Endothelial cell of umbilical vein (primary cell): Measurements from ENCODE around the gene ILRUN. TPM values are rescaled to one million over a fixed set of nuclear protein-coding genes. Genes with fewer than 3 reads are reported as not detected.

ENCODE experiments used
- BruUV-seq: library from RNA; stranded (reverse); fragments of 400-500 nt; replicated peaks from 2 replicates; lab custom pipeline; 2021; lab: Mats Ljungman, UMichigan
- CTCF ChIA-PET: fragments of 300-600, 350-600 bp; sonication (Branson Sonifier 250); formaldehyde crosslinking; loops from one replicate; lab custom pipeline; 2021; ENCODE audit warnings: antibody characterized with exemption, inconsistent platforms; lab: Charles Lee
- POLR2A ChIA-PET: fragments of 300-600, 350-600 bp; sonication (Branson Sonifier 250); formaldehyde crosslinking; loops from one replicate; lab custom pipeline; 2021; ENCODE audit warnings: antibody characterized with exemption, inconsistent platforms; lab: Charles Lee
- DNase-seq: peaks from one replicate; pipeline ENCODE4 v3.0.0-alpha.2; 2011; ENCODE audit warnings: low read depth, low spot score
- FAIRE-seq: peaks from 2 replicates; lab custom pipeline; 2011; peaks lifted over from hg19 to GRCh38; lab: Jason Lieb, UNC
- H2AFZ ChIP-seq: 2 replicates; pipeline ENCODE4 v1.6.0; 2012; ENCODE audit warnings: low read depth, low read length, control low read depth, inconsistent platforms
- H3K27ac ChIP-seq: 2 replicates; pipeline ENCODE4 v1.5.1; 2011; ENCODE audit warnings: low read depth, mild to moderate bottlenecking, control low read depth, low read length, moderate library complexity; ENCODE audit not compliant: insufficient read depth
- H3K27me3 ChIP-seq, 2 experiments: 2 replicates each; pipeline versions ENCODE4 v1.6.0 to v1.6.1; 2011; ENCODE audit warnings: low read length in 2 of 2, mixed read lengths in 1 of 2; ENCODE audit not compliant: control insufficient read depth in 2 of 2, insufficient read depth in 2 of 2
- H3K36me3 ChIP-seq, 2 experiments: 2 replicates in 1 of 2; 3 replicates in 1 of 2; pipeline ENCODE4 v1.5.1; 2011; ENCODE audit warnings: low read length in 2 of 2, mild to moderate bottlenecking in 1 of 2, moderate library complexity in 1 of 2; ENCODE audit not compliant: control insufficient read depth in 2 of 2, insufficient read depth in 2 of 2; ENCODE audit errors: extremely low read depth in 1 of 2
- H3K4me1 ChIP-seq: 3 replicates; pipeline ENCODE4 v1.5.1; 2011; ENCODE audit warnings: mild to moderate bottlenecking, low read length; ENCODE audit not compliant: control insufficient read depth, insufficient read depth; ENCODE audit errors: extremely low read depth
- H3K4me2 ChIP-seq: 2 replicates; pipeline ENCODE4 v1.6.1; 2011; ENCODE audit warnings: low read length, control low read depth, mixed read lengths; ENCODE audit not compliant: insufficient read depth
- H3K4me3 ChIP-seq, 3 experiments: fragments of 200-600 bp in 1 of 3; sonication (generic), shearing (Covaris generic) in 1 of 3; replicated peaks in 1 of 3; 2 replicates each; pipeline ENCODE4 v1.5.1; 2011 to 2016; ENCODE audit warnings: control low read depth in 3 of 3, low read length in 3 of 3, mild to moderate bottlenecking in 2 of 3, inconsistent platforms in 1 of 3, low read depth in 1 of 3, moderate library complexity in 1 of 3; ENCODE audit not compliant: insufficient read depth in 1 of 3
- H3K79me2 ChIP-seq: 2 replicates; pipeline ENCODE4 v1.6.0; 2012; ENCODE audit warnings: low read length, inconsistent platforms; ENCODE audit not compliant: control insufficient read depth, insufficient read depth
- H3K9ac ChIP-seq: replicated peaks from 2 replicates; pipeline ENCODE3; 2011; ENCODE audit warnings: low read length, control low read depth; ENCODE audit not compliant: insufficient read depth; ENCODE audit errors: extremely low read depth
- H3K9me1 ChIP-seq: replicated peaks from 3 replicates; pipeline ENCODE4 v1.6.0; 2011; ENCODE audit warnings: mild to moderate bottlenecking, low read length; ENCODE audit not compliant: control insufficient read depth, insufficient read depth; ENCODE audit errors: extremely low read depth
- H3K9me3 ChIP-seq: replicated peaks from 2 replicates; pipeline ENCODE4 v1.5.1; 2012; ENCODE audit warnings: low read length, inconsistent platforms; ENCODE audit not compliant: control insufficient read depth, insufficient read depth
- H4K20me1 ChIP-seq: replicated peaks from 2 replicates; pipeline ENCODE3; 2011; ENCODE audit warnings: mild to moderate bottlenecking, low read length; ENCODE audit not compliant: control insufficient read depth, insufficient read depth; ENCODE audit errors: extremely low read depth
- EZH2 ChIP-seq: IDR thresholded peaks from 2 replicates; pipeline ENCODE4 v1.6.1; 2012; ENCODE audit warnings: borderline replicate concordance, low read depth, mild to moderate bottlenecking, moderate library complexity, low read length, inconsistent platforms; ENCODE audit not compliant: severe bottlenecking
- FOS ChIP-seq: IDR thresholded peaks from 2 replicates; pipeline ENCODE4 v1.6.1; 2011; ENCODE audit warnings: mild to moderate bottlenecking, low read length, moderate library complexity, borderline replicate concordance; ENCODE audit not compliant: insufficient read depth
- GATA2 ChIP-seq: IDR thresholded peaks from 2 replicates; pipeline ENCODE4 v1.7.0; 2011; ENCODE audit warnings: low read depth, mild to moderate bottlenecking, moderate library complexity, mixed read lengths, low read length; ENCODE audit not compliant: insufficient read length, insufficient read depth
- JUN ChIP-seq: IDR thresholded peaks from 2 replicates; pipeline ENCODE4 v1.6.1; 2011; ENCODE audit warnings: borderline replicate concordance, low read depth; ENCODE audit not compliant: insufficient read length, insufficient read depth
- MYC ChIP-seq: IDR thresholded peaks from one replicate; pipeline ENCODE4 v1.6.1; 2011; ENCODE audit warnings: mild to moderate bottlenecking, low read depth, low read length
- POLR2A ChIP-seq: IDR thresholded peaks from 2 replicates; pipeline ENCODE4 v1.6.1; 2012; ENCODE audit warnings: low read depth, mild to moderate bottlenecking, control low read depth, low read length
- POLR2AphosphoS5 ChIP-seq: IDR thresholded peaks from 2 replicates; pipeline ENCODE4 v1.6.1; 2012; ENCODE audit warnings: low read depth, mild to moderate bottlenecking, control low read depth, low read length, moderate library complexity; ENCODE audit not compliant: insufficient read depth
- dilution Hi-C: fragments of 300-500 bp; cut with MboI; formaldehyde crosslinking; loops from one replicate; pipeline ENCODE4 v1.15.0; 2019; ENCODE audit warnings: low sequenced_read_pairs; ENCODE audit not compliant: extremely low pct_ligation_motif_present
- intact Hi-C: fragments of 100-400 bp; cut with micrococcal nuclease; formaldehyde crosslinking; loops from one replicate; pipeline ENCODE4 v1.10.0; 2022
- polyA plus RNA-seq, 4 experiments: library from polyadenylated mRNA; depleted of rRNA in 3 of 4; stranded (reverse) in 3 of 4; unstranded in 1 of 4; fragments of >200 nt; gene quantifications; 2 replicates each; pipeline versions ENCODE4 v1.2.1 to v1.2.3, GENCODE V29; 2011 to 2012; ENCODE audit warnings: missing spikeins in 1 of 4
- total RNA-seq: library from RNA; stranded (reverse); gene quantifications from 2 replicates; pipeline ENCODE4 v1.2.3, GENCODE V29; 2021
- TF ChIP-seq, protein P1 (sequence below), 2 donors: IDR thresholded peaks; 1 replicate in 1 of 2; 2 replicates in 1 of 2; pipeline ENCODE4 v1.5.1; 2011; ENCODE audit warnings: low read length in 2 of 2, mild to moderate bottlenecking in 2 of 2, moderate library complexity in 2 of 2, control low read depth in 1 of 2, inconsistent platforms in 1 of 2, low read depth in 1 of 2; ENCODE audit not compliant: insufficient read depth in 1 of 2; ENCODE audit errors: extremely low read depth in 1 of 2
- TF ChIP-seq, protein P2 (sequence below): IDR thresholded peaks from 2 replicates; pipeline ENCODE4 v1.6.1; 2011; ENCODE audit not compliant: insufficient read depth, insufficient read length

Gene ILRUN
- total and polyA plus RNA-seq, 2 donors (not counting 3 experiments of a cell fraction or from before 2014, with no cell fraction given): 30.5 to 48.9 TPM

DNA sequence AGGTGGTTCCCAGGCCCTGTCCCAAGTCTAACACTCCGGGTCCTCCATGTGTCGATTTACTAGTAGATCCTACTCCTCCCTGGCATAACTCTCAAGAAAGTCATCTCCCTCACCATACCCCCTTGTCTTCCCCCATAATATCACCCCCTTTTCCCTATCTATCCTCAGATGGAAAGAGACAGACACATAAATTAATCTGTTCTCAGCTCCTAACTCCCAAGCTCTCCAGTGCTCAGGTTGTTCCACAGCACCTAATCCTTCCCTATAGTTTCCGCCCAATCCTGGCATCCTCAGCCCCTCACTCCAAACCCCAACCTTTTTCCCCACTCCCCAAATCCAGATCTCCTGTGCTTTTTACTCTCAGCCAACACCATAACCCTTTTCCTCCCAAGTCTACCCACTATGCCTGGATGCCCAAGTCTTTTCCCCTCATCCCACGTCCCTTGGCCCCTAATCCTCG is 808 bp downstream of the ILRUN start:
- DNase-seq (peak; percentile 17), FAIRE-seq (no peak)
- peak overlapping the region; percentile 81 to 92 (median 83) for H3K4me3 ChIP-seq
- peak overlapping the region; percentile 90 for H3K4me2 ChIP-seq
- H3K27ac ChIP-seq: peak overlapping the region; percentile 77
- intact Hi-C loops: loop anchor here (1.0 to 5.0 kb wide), 2 partner anchors 38 to 62 kb away; partner anchors contain the start of gene SNRPC
- peaks cover 55% of the 10 kb centered on the region for H3K79me2 ChIP-seq
- peak overlapping the region; percentile 96 for H2AFZ ChIP-seq
- dilution Hi-C loops: no loop called here
- TF ChIP-seq FOS: no peak
- TF ChIP-seq POLR2A: no peak
- TF ChIP-seq JUN: no peak
- TF ChIP-seq, protein P1, sequence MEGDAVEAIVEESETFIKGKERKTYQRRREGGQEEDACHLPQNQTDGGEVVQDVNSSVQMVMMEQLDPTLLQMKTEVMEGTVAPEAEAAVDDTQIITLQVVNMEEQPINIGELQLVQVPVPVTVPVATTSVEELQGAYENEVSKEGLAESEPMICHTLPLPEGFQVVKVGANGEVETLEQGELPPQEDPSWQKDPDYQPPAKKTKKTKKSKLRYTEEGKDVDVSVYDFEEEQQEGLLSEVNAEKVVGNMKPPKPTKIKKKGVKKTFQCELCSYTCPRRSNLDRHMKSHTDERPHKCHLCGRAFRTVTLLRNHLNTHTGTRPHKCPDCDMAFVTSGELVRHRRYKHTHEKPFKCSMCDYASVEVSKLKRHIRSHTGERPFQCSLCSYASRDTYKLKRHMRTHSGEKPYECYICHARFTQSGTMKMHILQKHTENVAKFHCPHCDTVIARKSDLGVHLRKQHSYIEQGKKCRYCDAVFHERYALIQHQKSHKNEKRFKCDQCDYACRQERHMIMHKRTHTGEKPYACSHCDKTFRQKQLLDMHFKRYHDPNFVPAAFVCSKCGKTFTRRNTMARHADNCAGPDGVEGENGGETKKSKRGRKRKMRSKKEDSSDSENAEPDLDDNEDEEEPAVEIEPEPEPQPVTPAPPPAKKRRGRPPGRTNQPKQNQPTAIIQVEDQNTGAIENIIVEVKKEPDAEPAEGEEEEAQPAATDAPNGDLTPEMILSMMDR (IDR thresholded peaks at IDR 0.05; ENCODE audit: extremely low read depth in 1 of 2, insufficient read depth in 1 of 2, low read depth in 1 of 2, low read length in 2 of 2): no peak
- no peak for TF ChIP-seq GATA2
- TF ChIP-seq POLR2AphosphoS5: no peak
- no peak for TF ChIP-seq EZH2
- TF ChIP-seq MYC: no peak
- TF ChIP-seq, protein P2, sequence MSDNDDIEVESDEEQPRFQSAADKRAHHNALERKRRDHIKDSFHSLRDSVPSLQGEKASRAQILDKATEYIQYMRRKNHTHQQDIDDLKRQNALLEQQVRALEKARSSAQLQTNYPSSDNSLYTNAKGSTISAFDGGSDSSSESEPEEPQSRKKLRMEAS: no peak
- H3K27me3 ChIP-seq: no peaks in the 10 kb centered on the region
- no peaks in the 10 kb centered on the region for H3K9me3 ChIP-seq
- H3K9me1 ChIP-seq: no peaks in the 10 kb centered on the region
- peaks cover 6% of the 10 kb centered on the region for H4K20me1 ChIP-seq
- CTCF ChIA-PET: interaction anchor here (0.8 to 1.6 kb wide), 8 partner anchors 10 to 281 kb away, joined by 3 to 6 read pairs (median 4); partner anchors contain the start of genes BLTP3A and SNRPC
- POLR2A ChIA-PET: interaction anchor here (1.0 to 1.3 kb wide), 2 partner anchors 38 to 269 kb away, joined by 3 to 4 read pairs; no protein-coding TSS in a partner anchor
- H3K36me3 ChIP-seq: no peaks in the 10 kb centered on the region
- H3K4me1 ChIP-seq: peaks cover 14% of the 10 kb centered on the region
- BruUV-seq: no TSS peak
- peak overlapping the region; percentile 90 for H3K9ac ChIP-seq
